GOT3 (cell line): ENCODE measurements around the gene ADAM15.
A peak's percentile ranks its signal among the peaks of the same experiment; 100 is the strongest.

Experiments
- DNase-seq: peaks from one replicate; lab custom pipeline; 2025; ENCODE audit warnings: mixed read lengths; lab: John Stamatoyannopoulos, UW

Gene ADAM15

GRCh38 chr1:155052439-155053395 is 1.6 kb downstream of the ADAM15 start:
- DNase-seq, result no peak

- no peak for DNase-seq
Observed at GRCh38 chr1:155053531-155054105, 2.5 kb downstream of the ADAM15 start.

GRCh38 chr1:155057104-155057503 is 6.0 kb downstream of the ADAM15 start:
- DNase-seq, result no peak

GRCh38 chr1:155057788-155058211 is 6.7 kb downstream of the ADAM15 start:
- DNase-seq, result no peak

GRCh38 chr1:155060736-155061135 is 9.6 kb downstream of the ADAM15 start:
- DNase-seq, result no peak

GRCh38 chr1:155061381-155062150 is 10.4 kb downstream of the ADAM15 start:
- peak; percentile 54 for DNase-seq

GRCh38 chr1:155062151-155062686 is 11.1 kb downstream of the ADAM15 start:
- DNase-seq, result no peak

- no peak for DNase-seq
Observed at GRCh38 chr1:155062702-155063411, 11.7 kb downstream of the ADAM15 start.

GRCh38 chr1:155063550-155064110 is 12.5 kb downstream of the ADAM15 start, which contains the start of gene EFNA4:
EFNA4 (plus strand) TSS chr1:155063740; CDS start chr1:155063824, 84 bp downstream.
- DNase-seq, result peak; percentile 34

- no peak for DNase-seq
Observed at GRCh38 chr1:155064111-155064831, 13.2 kb downstream of the ADAM15 start.

- no peak for DNase-seq
Observed at GRCh38 chr1:155064832-155065429, 13.8 kb downstream of the ADAM15 start.

GRCh38 chr1:155066777-155067176 is 15.7 kb downstream of the ADAM15 start:
- no peak for DNase-seq

GRCh38 chr1:155068599-155068998 is 17.5 kb downstream of the ADAM15 start:
- no peak for DNase-seq

- DNase-seq, result no peak
Observed at GRCh38 chr1:155069551-155070157, 18.5 kb downstream of the ADAM15 start.

- DNase-seq, result no peak
Observed at GRCh38 chr1:155070158-155070621, 19.1 kb downstream of the ADAM15 start.

GRCh38 chr1:155070721-155071569 is 19.8 kb downstream of the ADAM15 start:
- peak; percentile 24 for DNase-seq

- no peak for DNase-seq
Observed at GRCh38 chr1:155071701-155072100, 20.6 kb downstream of the ADAM15 start.

GRCh38 chr1:155072531-155073289 is 21.6 kb downstream of the ADAM15 start:
- no peak for DNase-seq
